Liver (tissue), 3 donors: ENCODE results near the gene EHF.

Experiments used
- GABPA ChIP-seq, 2 donors: IDR thresholded peaks in 1 of 2; conservative IDR thresholded peaks in 1 of 2; 2 replicates each; pipeline ENCODE4 v1.6.1; 2016; ENCODE audit warnings: antibody characterized with exemption in 2 of 2, mild to moderate bottlenecking in 1 of 2, moderate library complexity in 1 of 2
- HNF4G ChIP-seq: IDR thresholded peaks from 2 replicates; pipeline ENCODE4 v1.6.1; 2016; ENCODE audit warnings: antibody characterized with exemption
- JUND ChIP-seq, 2 donors: IDR thresholded peaks; 2 replicates each; pipeline ENCODE4 v1.6.1; 2016; ENCODE audit warnings: antibody characterized with exemption in 2 of 2
- RAD21 ChIP-seq, 2 donors: IDR thresholded peaks; 2 replicates each; pipeline ENCODE4 v1.6.1; 2016; ENCODE audit warnings: antibody characterized with exemption in 2 of 2, mild to moderate bottlenecking in 2 of 2
- SP1 ChIP-seq: IDR thresholded peaks from 2 replicates; pipeline ENCODE4 v1.6.1; 2018; ENCODE audit warnings: antibody characterized with exemption, mild to moderate bottlenecking
- TAF1 ChIP-seq: conservative IDR thresholded peaks from 2 replicates; pipeline ENCODE4 v1.6.1; 2016; ENCODE audit warnings: antibody characterized with exemption, mild to moderate bottlenecking
- YY1 ChIP-seq: IDR thresholded peaks from 2 replicates; pipeline ENCODE4 v1.6.1; 2016; ENCODE audit warnings: antibody characterized with exemption, mild to moderate bottlenecking
- TF ChIP-seq, protein P1 (sequence below): fragments of 150-350 bp; IDR thresholded peaks from 2 replicates; pipeline ENCODE4 v1.5.1; 2017; ENCODE audit warnings: improper control_type of control experiment, low read depth, low read length; ENCODE audit not compliant: missing input control
- TF ChIP-seq, protein P2 (sequence below): IDR thresholded peaks from 2 replicates; pipeline ENCODE4 v1.6.1; 2016; ENCODE audit warnings: antibody characterized with exemption, mild to moderate bottlenecking
- TF ChIP-seq, protein P3 (sequence below): IDR thresholded peaks from 2 replicates; pipeline ENCODE4 v1.6.1; 2016; ENCODE audit warnings: antibody characterized with exemption
- donor health status: healthy.
- donor health status: healthy.

DNA sequence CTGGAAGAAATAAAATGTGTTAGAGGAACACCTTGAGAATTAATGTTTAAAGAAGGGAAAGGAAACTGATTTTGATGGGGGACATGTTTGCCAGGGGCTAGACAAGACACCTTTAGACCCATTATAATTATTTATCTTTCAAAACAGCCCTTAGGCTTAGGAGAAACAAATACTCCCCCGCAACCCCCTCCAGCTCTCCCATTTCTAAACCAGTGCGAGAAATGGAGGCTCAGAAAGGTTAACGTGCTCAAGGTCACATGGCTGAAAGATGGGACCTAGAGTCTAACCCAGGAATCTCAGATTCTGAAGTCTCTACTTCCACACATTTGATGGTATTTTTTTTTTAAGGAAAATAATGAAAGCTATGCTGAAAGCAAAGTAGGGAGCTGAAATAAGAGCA lies 18.0 kb downstream of the EHF start:
- TF ChIP-seq, protein P1, sequence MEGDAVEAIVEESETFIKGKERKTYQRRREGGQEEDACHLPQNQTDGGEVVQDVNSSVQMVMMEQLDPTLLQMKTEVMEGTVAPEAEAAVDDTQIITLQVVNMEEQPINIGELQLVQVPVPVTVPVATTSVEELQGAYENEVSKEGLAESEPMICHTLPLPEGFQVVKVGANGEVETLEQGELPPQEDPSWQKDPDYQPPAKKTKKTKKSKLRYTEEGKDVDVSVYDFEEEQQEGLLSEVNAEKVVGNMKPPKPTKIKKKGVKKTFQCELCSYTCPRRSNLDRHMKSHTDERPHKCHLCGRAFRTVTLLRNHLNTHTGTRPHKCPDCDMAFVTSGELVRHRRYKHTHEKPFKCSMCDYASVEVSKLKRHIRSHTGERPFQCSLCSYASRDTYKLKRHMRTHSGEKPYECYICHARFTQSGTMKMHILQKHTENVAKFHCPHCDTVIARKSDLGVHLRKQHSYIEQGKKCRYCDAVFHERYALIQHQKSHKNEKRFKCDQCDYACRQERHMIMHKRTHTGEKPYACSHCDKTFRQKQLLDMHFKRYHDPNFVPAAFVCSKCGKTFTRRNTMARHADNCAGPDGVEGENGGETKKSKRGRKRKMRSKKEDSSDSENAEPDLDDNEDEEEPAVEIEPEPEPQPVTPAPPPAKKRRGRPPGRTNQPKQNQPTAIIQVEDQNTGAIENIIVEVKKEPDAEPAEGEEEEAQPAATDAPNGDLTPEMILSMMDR = no peak
- no peak for TF ChIP-seq YY1
- no peak for TF ChIP-seq JUND (IDR thresholded peaks at IDR 0.05)
- TF ChIP-seq SP1 = no peak
- no peak for TF ChIP-seq GABPA (IDR thresholded peaks at IDR 0.05 in 1 of 2, conservative IDR thresholded peaks at IDR 0.05 in 1 of 2)
- no peak for TF ChIP-seq HNF4G
- TF ChIP-seq TAF1 = no peak
- no peak for TF ChIP-seq RAD21 (IDR thresholded peaks at IDR 0.05)
- TF ChIP-seq, protein P2, sequence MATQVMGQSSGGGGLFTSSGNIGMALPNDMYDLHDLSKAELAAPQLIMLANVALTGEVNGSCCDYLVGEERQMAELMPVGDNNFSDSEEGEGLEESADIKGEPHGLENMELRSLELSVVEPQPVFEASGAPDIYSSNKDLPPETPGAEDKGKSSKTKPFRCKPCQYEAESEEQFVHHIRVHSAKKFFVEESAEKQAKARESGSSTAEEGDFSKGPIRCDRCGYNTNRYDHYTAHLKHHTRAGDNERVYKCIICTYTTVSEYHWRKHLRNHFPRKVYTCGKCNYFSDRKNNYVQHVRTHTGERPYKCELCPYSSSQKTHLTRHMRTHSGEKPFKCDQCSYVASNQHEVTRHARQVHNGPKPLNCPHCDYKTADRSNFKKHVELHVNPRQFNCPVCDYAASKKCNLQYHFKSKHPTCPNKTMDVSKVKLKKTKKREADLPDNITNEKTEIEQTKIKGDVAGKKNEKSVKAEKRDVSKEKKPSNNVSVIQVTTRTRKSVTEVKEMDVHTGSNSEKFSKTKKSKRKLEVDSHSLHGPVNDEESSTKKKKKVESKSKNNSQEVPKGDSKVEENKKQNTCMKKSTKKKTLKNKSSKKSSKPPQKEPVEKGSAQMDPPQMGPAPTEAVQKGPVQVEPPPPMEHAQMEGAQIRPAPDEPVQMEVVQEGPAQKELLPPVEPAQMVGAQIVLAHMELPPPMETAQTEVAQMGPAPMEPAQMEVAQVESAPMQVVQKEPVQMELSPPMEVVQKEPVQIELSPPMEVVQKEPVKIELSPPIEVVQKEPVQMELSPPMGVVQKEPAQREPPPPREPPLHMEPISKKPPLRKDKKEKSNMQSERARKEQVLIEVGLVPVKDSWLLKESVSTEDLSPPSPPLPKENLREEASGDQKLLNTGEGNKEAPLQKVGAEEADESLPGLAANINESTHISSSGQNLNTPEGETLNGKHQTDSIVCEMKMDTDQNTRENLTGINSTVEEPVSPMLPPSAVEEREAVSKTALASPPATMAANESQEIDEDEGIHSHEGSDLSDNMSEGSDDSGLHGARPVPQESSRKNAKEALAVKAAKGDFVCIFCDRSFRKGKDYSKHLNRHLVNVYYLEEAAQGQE = no peak
- TF ChIP-seq, protein P3, sequence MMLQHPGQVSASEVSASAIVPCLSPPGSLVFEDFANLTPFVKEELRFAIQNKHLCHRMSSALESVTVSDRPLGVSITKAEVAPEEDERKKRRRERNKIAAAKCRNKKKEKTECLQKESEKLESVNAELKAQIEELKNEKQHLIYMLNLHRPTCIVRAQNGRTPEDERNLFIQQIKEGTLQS = no peak
